WTC11 (cell line): ENCODE measurements around the gene WDR1. TPM values are rescaled to one million over a fixed set of nuclear protein-coding genes. Genes with fewer than 3 reads are reported as not detected.

Experiments used
- ATAC-seq: fragments of 200-7000 bp; cut with Tn5 transposase; 2 replicates; pipeline ENCODE4 v1.10.0; 2021; ENCODE audit warnings: mild to moderate bottlenecking, moderate library complexity
- CTCF ChIA-PET: fragments of 300-600 bp; sonication (Branson Sonifier 250); formaldehyde crosslinking; loops from one replicate; lab custom pipeline; 2021; ENCODE audit warnings: antibody characterized with exemption; lab: Charles Lee
- POLR2A ChIA-PET: fragments of 350-600 bp; sonication (Branson Sonifier 250); formaldehyde crosslinking; loops from one replicate; lab custom pipeline; 2021; ENCODE audit warnings: antibody characterized with exemption; lab: Charles Lee
- DNase-seq: peaks from one replicate; pipeline ENCODE4 v3.0.0; 2021; ENCODE audit warnings: low spot score
- H3K27ac Mint-ChIP-seq: 2 replicates; pipeline ENCODE4 v1.8.0; 2021; ENCODE audit warnings: mixed read lengths
- H3K27me3 Mint-ChIP-seq: 2 replicates; pipeline ENCODE4 v1.8.0; 2021; ENCODE audit warnings: low read depth, mild to moderate bottlenecking, moderate library complexity, mixed read lengths
- H3K36me3 Mint-ChIP-seq: 2 replicates; pipeline ENCODE4 v1.8.0; 2021; ENCODE audit warnings: mixed read lengths
- H3K4me1 Mint-ChIP-seq: 2 replicates; pipeline ENCODE4 v1.8.0; 2022; ENCODE audit warnings: mixed read lengths
- H3K4me3 Mint-ChIP-seq: 2 replicates; pipeline ENCODE4 v1.8.0; 2021; ENCODE audit warnings: mild to moderate bottlenecking, moderate library complexity, mixed read lengths
- H3K9me3 Mint-ChIP-seq: 2 replicates; pipeline ENCODE4 v1.8.0; 2021; ENCODE audit warnings: mixed read lengths
- AR ChIP-seq: fragments of 250-450 bp; sonication (Bioruptor Pico); IDR thresholded peaks from 2 replicates; pipeline ENCODE4 v1.9.0; 2021; ENCODE audit warnings: mild to moderate bottlenecking
- ATF6 ChIP-seq: sonication (generic); formaldehyde crosslinking; IDR thresholded peaks from 2 replicates; pipeline ENCODE4 v1.8.1; 2023; ENCODE audit warnings: mild to moderate bottlenecking, missing genetic modification reagents
- HMGA2 ChIP-seq: fragments of 250-450 bp; sonication (Bioruptor Pico); IDR thresholded peaks from 2 replicates; pipeline ENCODE4 v1.4.0; 2021; ENCODE audit warnings: mild to moderate bottlenecking, moderate library complexity
- IRF2 ChIP-seq: sonication (generic); formaldehyde crosslinking; IDR thresholded peaks from 2 replicates; pipeline ENCODE4 v1.8.0; 2022; ENCODE audit warnings: low read depth, missing genetic modification reagents, borderline replicate concordance
- MAX ChIP-seq: sonication (generic); formaldehyde crosslinking; IDR thresholded peaks from 2 replicates; pipeline ENCODE4 v1.8.0; 2022; ENCODE audit warnings: mild to moderate bottlenecking, missing genetic modification reagents
- NR2C2 ChIP-seq: sonication (generic); formaldehyde crosslinking; IDR thresholded peaks from 2 replicates; pipeline ENCODE4 v1.8.0; 2022; ENCODE audit warnings: mild to moderate bottlenecking, missing genetic modification reagents
- OVOL2 ChIP-seq: fragments of 250-450 bp; sonication (Bioruptor Pico); IDR thresholded peaks from 2 replicates; pipeline ENCODE4 v1.9.0; 2021; ENCODE audit warnings: mild to moderate bottlenecking, borderline replicate concordance
- PRRX2 ChIP-seq: fragments of 250-450 bp; sonication (Bioruptor Pico); IDR thresholded peaks from 2 replicates; pipeline ENCODE4 v1.8.0; 2021; ENCODE audit warnings: mild to moderate bottlenecking
- SMAD3 ChIP-seq: sonication (generic); formaldehyde crosslinking; IDR thresholded peaks from 2 replicates; pipeline ENCODE4 v1.8.0; 2022; ENCODE audit warnings: missing genetic modification reagents, mild to moderate bottlenecking, borderline replicate concordance
- TEAD1 ChIP-seq: sonication (generic); formaldehyde crosslinking; IDR thresholded peaks from 2 replicates; pipeline ENCODE4 v1.8.0; 2022; ENCODE audit warnings: mild to moderate bottlenecking, missing genetic modification reagents
- ZNF219 ChIP-seq: sonication (generic); formaldehyde crosslinking; IDR thresholded peaks from 2 replicates; pipeline ENCODE4 v1.8.0; 2023; ENCODE audit warnings: missing genetic modification reagents, mild to moderate bottlenecking, borderline replicate concordance
- ZNF263 ChIP-seq: sonication (generic); formaldehyde crosslinking; IDR thresholded peaks from 2 replicates; pipeline ENCODE4 v1.8.1; 2022; ENCODE audit warnings: low read depth, mild to moderate bottlenecking, moderate library complexity, missing genetic modification reagents
- ZNF423 ChIP-seq: fragments of 250-450 bp; sonication (Bioruptor Pico); IDR thresholded peaks from 2 replicates; pipeline ENCODE4 v2.1.2; 2022; ENCODE audit warnings: mild to moderate bottlenecking, moderate library complexity
- ZNF671 ChIP-seq: fragments of 250-450 bp; sonication (Bioruptor Pico); IDR thresholded peaks from 2 replicates; pipeline ENCODE4 v1.8.0; 2021; ENCODE audit warnings: mild to moderate bottlenecking
- total RNA-seq: library from RNA; stranded (reverse); gene quantifications from 3 replicates; pipeline ENCODE4 v1.2.3, GENCODE V29; 2021
- TF ChIP-seq, protein P1 (sequence below): sonication (generic); formaldehyde crosslinking; IDR thresholded peaks from 2 replicates; pipeline ENCODE4 v1.8.0; 2023; ENCODE audit warnings: mild to moderate bottlenecking, missing genetic modification reagents
- TF ChIP-seq, protein P2 (sequence below): fragments of 250-450 bp; sonication (Bioruptor Pico); IDR thresholded peaks from 2 replicates; pipeline ENCODE4 v1.9.0; 2021; ENCODE audit warnings: mild to moderate bottlenecking
- TF ChIP-seq, protein P3 (sequence below): fragments of 250-450 bp; sonication (Bioruptor Pico); IDR thresholded peaks from 2 replicates; pipeline ENCODE4 v1.9.0; 2021; ENCODE audit warnings: moderate library complexity, mild to moderate bottlenecking, inconsistent platforms, borderline replicate concordance
- TF ChIP-seq, protein P4 (sequence below): sonication (generic); formaldehyde crosslinking; IDR thresholded peaks from 2 replicates; pipeline ENCODE4 v1.8.0; 2023; ENCODE audit warnings: missing genetic modification reagents

Gene WDR1
- total RNA-seq, 1 experiment from 2014 or later: 288 TPM

DNA sequence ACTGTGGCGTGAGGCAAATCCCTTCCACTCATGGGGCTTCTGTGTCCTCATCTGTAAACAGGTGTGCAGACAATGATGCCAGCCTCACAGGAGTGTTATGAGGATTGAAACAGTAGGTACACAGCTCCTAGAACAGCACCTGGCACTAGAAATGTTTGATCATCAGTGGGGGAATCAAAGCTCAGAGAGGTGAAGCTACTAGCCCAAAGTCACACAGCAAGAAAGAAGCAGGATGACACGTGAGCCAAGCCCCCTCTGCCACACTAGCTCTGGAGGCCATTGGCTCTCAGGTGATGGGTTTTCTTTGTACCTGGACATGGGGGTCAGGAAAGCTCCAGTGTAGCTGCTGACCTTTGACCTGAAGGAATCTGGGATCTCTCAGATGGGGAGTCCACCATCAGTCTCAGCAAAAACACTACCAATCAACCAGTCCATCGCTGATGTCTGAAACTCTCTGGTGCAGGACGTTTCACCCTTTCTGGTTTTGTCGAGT is 81.9 kb downstream of the WDR1 start:
- Mint-ChIP-seq H3K36me3 (no peaks in the 10 kb centered on the region), H3K4me3 (no peak overlapping the region), H3K27me3 (no peaks in the 10 kb centered on the region; the same call in 1 of the 2 replicates), H3K4me1 (0 out of 2 replicates have a peak, but pooled peaks cover 6% of the 10 kb centered on the region), H3K27ac (no peak overlapping the region), H3K9me3 (no peaks in the 10 kb centered on the region)
- DNase-seq (no peak), ATAC-seq (no peak)
- ChIA-PET CTCF (interaction anchor here (1.3 to 1.5 kb wide), 3 partner anchors 15 to 331 kb away, joined by 3 to 5 read pairs (median 4); no protein-coding TSS in a partner anchor), POLR2A (interaction anchor here (0.6 kb wide), 1 partner anchor 82 kb away, joined by 5 read pairs; the partner anchor contains the start of gene WDR1)
- TF ChIP-seq ZNF671 (CRISPR knock-in tag) (no peak), ZNF423 (CRISPR knock-in tag) (no peak), NR2C2 (CRISPR knock-in tag) (no peak), IRF2 (CRISPR knock-in tag) (no peak), HMGA2 (no peak), ATF6 (CRISPR knock-in tag) (no peak), TEAD1 (no peak), AR (CRISPR knock-in tag) (no peak), ZNF263 (CRISPR knock-in tag) (no peak), ZNF219 (no peak), SMAD3 (CRISPR knock-in tag) (no peak)
- TF ChIP-seq, protein P1, sequence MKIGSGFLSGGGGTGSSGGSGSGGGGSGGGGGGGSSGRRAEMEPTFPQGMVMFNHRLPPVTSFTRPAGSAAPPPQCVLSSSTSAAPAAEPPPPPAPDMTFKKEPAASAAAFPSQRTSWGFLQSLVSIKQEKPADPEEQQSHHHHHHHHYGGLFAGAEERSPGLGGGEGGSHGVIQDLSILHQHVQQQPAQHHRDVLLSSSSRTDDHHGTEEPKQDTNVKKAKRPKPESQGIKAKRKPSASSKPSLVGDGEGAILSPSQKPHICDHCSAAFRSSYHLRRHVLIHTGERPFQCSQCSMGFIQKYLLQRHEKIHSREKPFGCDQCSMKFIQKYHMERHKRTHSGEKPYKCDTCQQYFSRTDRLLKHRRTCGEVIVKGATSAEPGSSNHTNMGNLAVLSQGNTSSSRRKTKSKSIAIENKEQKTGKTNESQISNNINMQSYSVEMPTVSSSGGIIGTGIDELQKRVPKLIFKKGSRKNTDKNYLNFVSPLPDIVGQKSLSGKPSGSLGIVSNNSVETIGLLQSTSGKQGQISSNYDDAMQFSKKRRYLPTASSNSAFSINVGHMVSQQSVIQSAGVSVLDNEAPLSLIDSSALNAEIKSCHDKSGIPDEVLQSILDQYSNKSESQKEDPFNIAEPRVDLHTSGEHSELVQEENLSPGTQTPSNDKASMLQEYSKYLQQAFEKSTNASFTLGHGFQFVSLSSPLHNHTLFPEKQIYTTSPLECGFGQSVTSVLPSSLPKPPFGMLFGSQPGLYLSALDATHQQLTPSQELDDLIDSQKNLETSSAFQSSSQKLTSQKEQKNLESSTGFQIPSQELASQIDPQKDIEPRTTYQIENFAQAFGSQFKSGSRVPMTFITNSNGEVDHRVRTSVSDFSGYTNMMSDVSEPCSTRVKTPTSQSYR (CRISPR knock-in tag): no peak
- TF ChIP-seq, protein P2, sequence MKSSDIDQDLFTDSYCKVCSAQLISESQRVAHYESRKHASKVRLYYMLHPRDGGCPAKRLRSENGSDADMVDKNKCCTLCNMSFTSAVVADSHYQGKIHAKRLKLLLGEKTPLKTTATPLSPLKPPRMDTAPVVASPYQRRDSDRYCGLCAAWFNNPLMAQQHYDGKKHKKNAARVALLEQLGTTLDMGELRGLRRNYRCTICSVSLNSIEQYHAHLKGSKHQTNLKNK (CRISPR knock-in tag): no peak

DNA sequence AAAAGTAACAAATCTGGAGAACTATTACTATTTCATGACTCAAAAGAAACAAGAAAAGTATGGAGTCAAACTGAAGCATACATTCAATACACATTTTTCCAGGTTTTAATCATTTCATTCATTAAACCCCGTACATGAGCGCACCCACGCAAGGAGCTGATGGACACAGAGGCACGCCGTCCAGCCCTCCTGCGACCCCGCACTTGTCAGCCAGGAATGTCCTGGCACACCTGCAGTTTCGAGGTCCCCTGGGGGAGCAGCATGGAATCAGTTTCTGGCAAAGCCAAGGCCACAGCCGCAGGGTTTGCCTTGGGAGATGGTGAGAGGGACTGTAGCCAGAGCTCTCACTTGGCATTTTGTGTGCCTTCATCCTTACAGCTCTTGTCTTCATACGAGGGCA is 82.5 kb downstream of the WDR1 start:
- POLR2A ChIA-PET: no interaction called here
- CTCF ChIA-PET: interaction anchor here (1.1 to 1.5 kb wide), 3 partner anchors 15 to 269 kb away, joined by 3 to 5 read pairs (median 3); no protein-coding TSS in a partner anchor
- no peak overlapping the region for H3K4me3 Mint-ChIP-seq
- no peaks in the 10 kb centered on the region; the same call in 1 of the 2 replicates for H3K27me3 Mint-ChIP-seq
- no peak overlapping the region for H3K27ac Mint-ChIP-seq
- no peaks in the 10 kb centered on the region for H3K9me3 Mint-ChIP-seq
- no peak for DNase-seq
- ATAC-seq: no peak
- H3K36me3 Mint-ChIP-seq: no peaks in the 10 kb centered on the region
- no peak for TF ChIP-seq PRRX2 (CRISPR knock-in tag)
- no peak for TF ChIP-seq OVOL2 (CRISPR knock-in tag)
- TF ChIP-seq, protein P3, sequence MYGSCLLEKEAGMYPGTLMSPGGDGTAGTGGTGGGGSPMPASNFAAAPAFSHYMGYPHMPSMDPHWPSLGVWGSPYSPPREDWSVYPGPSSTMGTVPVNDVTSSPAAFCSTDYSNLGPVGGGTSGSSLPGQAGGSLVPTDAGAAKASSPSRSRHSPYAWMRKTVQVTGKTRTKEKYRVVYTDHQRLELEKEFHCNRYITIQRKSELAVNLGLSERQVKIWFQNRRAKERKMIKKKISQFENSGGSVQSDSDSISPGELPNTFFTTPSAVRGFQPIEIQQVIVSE (CRISPR knock-in tag): no peak
- no peak for TF ChIP-seq MAX (CRISPR knock-in tag)
- TF ChIP-seq, protein P4, sequence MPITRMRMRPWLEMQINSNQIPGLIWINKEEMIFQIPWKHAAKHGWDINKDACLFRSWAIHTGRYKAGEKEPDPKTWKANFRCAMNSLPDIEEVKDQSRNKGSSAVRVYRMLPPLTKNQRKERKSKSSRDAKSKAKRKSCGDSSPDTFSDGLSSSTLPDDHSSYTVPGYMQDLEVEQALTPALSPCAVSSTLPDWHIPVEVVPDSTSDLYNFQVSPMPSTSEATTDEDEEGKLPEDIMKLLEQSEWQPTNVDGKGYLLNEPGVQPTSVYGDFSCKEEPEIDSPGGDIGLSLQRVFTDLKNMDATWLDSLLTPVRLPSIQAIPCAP (CRISPR knock-in tag): no peak
- 0 out of 2 replicates have a peak, but pooled peaks cover 6% of the 10 kb centered on the region for H3K4me1 Mint-ChIP-seq
